ENCODE results near the gene EMID1.
"Not testable (repeated sequence)": the region's sequence is repeated elsewhere in the genome, so short reads cannot be mapped to it uniquely, and the experiment has no call there.

EMID1 gene

DNA sequence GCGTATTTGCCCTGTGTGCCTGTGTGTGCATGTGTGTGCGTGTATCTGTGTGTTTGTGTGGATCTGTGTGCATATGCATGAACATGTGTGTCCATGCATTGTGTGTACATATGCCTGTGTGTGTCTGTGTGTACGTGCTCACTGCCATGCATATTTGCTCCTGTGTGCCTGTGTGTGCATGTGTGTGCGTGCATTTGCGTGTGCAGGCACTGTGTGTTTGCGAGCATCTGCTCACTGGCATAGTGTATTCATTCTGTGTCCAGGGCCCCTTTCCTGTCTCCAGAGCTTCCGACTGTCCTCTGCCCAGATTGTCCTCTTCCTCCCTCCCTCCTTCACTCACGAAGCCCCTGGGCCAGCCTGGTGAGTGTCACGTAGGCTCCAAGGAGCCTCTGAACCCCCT is 5.8 kb downstream of the EMID1 start:
- no peak for DNase-seq (ENCODE audit: low spot score)

DNA sequence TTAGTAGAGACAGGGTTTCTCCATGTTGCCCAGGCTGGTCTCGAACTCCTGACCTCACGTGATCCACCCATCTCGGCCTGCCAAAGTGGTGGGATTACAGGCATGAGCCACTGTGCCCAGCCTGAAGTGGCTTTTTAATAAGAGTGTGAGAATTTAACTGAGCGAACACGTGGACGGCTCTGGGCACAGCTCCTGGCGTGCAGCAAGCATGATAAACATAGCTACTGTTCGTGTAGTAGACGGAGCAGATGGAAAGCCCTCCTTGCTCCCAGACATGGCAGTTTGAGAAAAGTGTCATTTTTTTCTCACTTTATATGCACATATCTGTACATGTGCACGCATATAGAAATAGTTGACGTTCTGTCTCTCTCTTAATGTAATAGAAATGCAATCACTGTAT is 7.0 kb downstream of the EMID1 start:
- no peak for DNase-seq (ENCODE audit: low spot score)

DNA sequence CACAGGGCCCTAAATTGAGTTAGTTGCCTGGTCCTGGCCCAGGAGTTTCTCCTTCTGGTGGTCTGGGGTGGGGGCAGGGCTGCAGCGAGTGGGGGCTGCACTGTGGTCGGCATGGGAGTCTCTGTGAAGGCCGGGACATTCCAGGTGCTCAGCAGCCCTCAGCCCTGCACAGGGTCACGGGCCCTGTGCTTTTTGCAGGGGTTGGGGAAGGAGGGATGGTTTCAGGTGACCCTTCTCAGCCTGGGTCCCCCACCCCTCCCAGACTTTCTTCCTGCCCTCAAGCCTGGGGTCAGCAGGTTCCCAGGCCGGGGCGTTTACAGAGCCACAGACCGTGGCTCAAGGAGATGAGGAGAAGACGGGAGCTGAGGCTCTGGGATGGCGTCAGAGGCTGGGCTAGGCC is 7.8 kb downstream of the EMID1 start:
- no peak for DNase-seq (ENCODE audit: low spot score)

DNA sequence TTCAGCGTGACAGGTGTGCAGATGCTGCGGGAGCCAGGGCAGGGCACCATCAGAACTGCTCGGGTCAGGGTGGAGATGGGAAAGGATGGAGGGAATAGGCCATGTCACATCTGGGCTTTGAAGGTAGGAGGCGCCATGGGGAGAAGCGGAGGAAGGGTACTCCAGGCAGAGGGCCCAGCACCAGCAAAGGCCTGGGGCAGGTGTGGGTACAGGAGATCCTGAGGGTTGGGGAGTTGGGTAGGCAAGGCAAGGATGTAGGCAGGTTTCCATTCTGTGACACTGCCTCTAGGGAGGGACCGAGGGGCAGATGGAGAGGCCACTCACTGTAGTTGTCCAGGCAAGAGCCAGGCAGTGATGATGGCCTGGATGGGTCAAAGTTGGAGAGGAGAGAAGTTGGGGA is 8.5 kb downstream of the EMID1 start:
- no peak for DNase-seq (ENCODE audit: low spot score)

DNA sequence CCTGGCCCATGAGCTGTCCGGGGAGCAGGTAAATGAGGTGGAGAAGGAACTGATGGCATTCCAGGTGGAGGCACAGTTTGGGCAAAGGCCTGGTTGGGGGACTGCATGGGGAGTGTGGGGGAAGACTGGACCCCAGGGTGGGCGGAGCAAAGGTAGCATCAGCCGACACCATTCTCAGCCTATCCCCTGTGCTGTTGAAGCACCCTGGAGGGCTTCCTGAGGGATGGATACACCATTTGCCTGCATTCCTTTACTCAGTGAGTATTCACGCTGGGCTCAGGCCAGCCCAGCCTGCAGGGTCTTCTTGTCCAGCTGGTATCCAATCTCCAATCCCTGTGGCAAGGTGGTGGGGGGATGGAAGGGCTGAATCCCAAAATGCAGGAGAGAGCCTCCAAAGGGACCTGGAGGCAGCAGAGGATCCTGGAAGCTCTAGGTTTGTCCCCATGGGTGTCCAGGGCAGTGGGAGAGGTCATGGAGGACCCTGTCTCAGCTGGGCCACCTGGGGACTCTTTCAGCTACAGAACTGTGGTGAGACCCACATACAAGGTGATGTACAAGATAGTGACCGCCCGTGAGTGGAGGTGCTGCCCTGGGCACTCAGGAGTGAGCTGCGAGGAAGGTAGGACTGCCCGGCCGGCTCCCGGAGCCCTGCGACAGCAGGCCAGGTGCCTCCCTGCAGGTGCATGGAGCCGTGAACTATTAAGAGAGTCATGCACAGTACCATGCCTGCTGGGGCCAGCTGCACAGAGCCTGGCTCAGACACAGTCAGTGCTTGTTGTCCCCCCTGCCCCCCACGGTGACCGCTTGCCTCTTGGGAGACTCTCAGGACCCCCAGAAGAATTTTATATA is 9.5 kb downstream of the EMID1 start:
- DNase-seq (ENCODE audit: low spot score), result no peak

DNA sequence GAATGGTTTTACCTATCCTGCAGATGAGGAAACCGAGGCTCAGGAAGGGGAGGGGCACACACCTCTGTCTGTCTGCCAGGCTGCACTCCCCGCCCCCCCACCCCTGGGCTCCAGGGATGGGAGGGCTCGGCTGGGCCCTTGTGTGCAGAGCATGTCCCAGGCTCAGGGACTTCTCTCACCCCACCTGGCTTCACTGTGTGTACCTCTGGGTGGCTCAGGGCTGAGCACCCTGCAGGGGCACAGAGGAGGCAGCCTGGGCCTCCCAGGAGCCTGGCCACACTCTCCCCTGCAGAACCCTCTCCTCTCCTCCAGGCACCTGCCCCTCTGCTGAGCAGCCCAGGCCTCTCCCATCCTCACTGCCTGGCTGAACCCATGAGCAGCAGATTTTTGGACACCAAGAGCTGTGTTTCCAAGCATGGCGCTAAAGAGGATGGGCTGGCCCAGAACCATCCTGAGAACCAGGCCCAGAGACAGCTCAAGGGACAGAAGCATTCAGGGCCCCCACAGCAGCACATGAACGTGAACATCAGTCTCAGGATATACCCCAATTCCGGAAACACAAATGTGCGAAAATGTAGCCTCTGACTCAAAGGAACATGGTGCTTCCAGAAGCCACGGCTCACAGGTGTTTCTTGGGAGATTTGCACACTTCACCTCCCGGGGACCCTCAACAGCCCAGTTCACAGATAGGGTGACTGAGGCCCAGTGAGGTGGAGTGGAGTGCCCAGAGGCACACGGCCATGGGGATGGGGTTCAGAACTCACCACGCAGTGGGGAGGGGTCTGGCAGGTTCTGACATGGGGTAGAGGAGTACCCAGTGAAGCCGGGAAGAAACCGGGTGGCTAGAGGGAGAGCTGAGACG is 10.5 kb downstream of the EMID1 start:
- DNase-seq (ENCODE audit: low spot score), result no peak

DNA sequence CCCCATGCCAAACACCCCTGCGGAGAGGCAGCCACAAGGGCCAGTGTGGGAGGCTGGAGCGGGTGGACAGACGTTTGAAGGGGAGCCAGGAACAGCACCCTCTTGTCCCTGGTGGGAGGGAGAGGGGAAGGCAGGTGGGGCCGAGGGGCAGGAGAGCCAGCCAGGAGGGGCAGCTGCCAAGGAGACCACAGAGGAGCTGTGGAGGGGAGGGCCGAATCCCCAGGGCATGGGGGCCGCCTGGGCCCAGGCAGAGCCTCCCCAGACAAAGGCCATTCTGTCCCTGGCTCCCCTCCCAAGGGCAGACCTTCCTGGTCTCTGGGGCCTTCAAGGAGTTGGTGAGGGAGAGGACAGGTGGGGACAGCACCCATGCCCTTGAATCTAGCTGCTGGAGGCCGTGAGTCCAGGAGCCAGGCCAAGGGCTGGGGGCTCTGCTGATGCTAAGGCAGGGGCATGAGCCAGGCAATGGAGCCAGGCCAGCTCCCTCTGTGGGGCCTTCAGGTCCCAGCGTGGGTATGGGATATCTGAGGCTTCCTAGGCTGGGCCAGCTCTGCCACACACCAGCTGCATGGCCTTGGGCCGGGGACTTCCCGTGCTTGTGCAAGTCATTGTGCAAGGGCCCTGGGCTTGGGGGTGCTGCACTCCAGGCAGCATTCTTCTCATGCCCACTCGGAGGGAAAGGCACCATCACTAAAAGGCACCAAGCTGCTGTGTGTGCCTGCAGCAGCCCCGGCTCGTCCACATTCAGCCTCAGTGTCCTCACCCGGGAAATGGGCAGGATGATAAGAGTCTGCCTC is 11.4 kb downstream of the EMID1 start:
- DNase-seq (ENCODE audit: low spot score), result no peak

DNA sequence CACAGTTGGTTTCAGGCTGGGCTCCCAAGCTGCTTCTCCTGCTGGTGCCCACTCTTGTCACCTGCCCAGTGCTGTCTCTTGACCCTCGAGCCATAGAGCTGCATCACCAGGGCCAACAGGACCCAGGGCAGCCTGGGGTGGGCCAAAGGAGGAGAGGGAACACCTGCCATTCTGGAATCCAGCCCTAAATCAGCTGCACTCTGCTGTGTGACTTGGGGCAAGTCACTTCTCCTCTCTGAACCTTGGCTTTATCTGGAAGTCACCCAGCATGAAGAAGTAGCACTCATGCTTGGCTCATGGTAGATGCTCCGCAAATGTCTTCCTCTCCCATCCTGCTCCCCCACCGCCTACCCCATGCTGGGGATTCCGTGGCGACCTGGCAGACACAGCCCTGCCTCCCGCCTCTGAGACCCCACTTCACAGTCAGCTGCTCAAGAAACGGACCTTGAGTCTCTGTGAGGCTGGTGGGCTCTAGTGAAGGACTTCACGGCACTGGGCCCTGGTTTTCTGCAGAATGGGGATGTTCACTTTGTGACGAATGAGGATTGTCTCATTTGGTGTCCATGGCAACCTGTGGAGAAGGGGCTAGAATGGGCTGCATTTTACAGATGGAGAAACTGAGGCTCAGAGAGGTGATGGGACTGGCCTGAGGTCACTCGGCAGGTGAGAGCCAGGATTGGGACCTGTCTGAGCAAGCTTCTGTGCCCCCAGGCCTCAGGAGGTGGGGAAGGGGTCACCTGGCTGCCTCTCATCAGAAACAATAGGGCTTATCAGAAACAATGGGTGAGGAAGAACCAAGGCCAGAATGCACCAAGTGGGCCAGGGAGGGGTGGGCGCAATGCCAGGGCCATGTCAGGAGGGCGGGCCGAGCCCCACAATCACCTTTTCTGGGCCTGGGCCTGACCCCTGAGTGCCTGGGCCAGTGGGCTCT is 12.4 kb downstream of the EMID1 start:
- DNase-seq (ENCODE audit: low spot score), result no peak

DNA sequence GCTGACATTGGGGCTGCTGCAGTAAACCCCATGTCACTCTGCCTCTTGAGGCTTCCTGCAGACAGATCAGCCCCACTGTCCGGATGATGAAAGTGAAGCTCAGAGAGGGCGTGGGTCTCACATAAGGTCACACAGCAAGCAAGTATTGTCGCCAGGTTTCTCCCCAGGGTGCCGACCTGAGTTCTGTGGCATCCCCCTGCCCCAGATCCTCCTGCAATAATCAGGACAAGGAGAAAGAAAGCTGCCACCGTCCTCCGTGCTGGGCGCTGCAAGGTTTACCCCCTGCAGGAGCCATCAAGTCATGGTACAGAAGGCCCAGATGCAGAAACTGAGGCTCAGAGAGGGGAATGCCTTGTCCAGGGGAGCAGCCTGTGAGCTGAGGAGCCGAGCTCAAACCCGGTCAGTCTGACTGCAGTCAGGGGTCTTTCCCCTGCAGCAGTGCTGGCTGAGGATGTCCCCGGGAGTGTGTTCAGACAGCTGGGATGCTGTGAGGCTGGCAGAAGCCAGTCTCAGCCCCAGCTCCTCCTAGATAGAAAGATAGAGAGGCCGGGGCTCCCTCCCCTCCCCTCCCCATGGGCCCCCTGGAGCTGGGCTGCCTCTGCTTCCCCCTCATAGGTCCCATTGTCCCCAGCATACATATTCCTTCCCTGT is 13.2 kb downstream of the EMID1 start:
- no peak for DNase-seq (ENCODE audit: low spot score)

DNA sequence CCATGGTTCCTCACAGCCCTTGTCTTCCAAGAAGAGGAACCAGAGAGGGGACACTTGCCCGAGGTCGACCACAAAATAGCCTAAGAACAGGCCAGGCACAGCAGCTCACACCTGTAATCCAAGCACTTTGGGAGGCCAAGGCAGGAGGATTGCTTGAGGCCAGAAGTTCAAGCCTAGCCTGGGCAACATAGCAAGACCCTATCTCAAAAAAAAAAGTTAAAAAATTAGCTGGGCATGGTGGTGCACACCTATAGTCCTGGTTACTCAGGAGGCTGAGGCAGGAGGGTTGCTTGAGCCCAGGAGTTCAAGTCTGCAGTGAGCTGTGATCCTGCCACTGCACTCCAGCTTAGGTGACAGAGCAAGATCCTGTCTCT is 13.7 kb downstream of the EMID1 start:
- not testable (repeated sequence) for DNase-seq (ENCODE audit: low spot score)

DNA sequence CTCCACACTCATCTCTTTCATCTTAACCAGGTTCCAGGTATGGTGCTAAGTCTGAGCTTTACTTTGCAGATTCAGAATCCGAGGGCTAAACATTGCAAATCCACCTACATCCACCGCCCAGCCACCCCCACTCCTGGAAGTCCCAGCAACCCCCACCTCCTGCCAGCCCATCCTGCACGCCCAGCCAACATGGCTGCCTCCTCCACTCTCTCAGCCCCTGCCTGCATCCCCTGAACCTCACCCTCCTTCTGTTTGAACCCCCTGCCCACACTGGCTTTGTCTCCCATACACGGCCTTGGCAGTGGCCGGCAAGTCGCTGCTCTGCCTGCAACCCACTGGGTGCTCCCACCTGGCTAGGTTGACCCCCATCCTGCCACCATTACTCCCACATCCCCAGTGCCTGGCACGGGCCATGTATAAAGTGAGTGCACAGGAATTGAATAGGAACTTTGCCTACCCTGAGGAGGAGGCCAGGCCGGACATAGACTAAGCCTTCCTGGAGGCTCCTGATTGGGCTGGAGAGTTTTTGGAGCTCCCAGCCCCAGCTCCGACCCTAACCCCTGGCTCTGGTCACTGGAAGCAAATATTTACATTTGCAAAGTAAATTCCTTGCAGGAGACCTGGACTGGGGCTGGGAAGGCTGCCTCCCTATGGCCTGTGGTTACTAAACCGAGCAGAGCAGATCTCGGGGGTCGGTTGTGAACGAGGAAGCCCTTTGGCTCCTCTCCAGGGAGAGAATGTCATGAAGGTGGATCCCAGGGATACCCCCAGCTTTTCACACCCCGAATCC is 14.4 kb downstream of the EMID1 start:
- DNase-seq (ENCODE audit: low spot score), result no peak

DNA sequence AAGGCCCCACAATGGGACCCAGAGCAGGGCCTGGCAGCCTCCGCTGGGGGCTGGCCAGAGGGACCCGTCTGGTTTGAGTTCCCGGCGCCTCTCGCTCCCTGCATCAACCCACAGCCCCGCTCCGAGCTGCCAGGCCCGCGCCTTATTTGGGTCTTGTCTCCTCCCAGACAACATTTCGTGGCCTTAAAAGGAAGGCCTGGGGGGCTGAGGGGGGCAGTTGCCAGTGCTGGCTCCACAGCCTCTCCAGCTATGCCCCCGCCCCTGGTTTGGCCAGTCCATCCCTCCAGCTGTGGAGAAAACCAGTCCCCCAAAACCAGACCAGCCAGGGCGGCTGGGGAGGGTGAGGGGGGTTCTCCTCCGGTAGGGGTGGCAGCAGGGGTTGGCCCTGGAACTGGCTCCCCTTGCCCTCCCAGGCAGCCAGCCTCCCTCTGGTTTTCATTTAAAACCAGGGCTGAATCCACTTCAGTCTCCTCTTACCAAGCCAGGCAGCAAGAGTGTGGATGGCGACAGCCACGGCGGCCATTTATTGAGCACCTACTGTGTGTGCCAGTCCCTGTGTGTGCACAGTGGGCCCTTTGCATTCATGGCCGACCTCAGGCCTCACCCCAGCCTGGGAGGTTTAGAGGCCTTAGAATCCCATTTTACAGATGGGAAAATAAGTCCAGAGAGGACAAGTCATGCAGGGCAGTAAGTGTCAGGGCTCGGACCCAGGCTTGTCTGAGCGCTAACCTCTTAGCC is 18.6 kb downstream of the EMID1 start:
- DNase-seq (ENCODE audit: low spot score), result no peak

DNA sequence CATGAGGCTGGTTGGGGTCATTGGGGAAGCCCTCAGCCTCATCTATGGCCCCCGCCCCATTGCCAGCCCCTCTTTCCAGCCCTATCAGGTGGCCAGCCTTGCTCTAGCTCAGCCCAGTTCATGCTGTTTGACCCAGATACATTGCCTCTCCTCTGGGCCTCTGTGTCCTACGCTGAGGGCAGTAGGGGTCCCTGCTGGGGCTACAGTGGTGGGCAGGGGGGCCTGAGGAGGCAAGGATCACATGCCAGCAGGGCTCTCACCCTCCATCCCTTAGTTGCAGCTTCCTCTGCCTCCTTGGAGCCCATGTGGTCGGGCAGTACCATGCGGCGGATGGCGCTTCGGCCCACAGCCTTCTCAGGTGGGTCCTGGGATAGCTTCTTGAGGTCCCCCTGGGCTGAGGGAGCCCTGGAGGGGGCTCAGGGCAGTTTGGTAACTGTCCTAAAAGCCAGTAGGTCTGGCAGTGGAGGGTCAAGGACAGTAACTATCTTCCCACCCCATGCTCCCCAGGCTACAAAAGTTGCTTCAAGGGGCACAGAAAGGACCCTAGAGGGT is 19.2 kb downstream of the EMID1 start:
- DNase-seq (ENCODE audit: low spot score), result no peak

DNA sequence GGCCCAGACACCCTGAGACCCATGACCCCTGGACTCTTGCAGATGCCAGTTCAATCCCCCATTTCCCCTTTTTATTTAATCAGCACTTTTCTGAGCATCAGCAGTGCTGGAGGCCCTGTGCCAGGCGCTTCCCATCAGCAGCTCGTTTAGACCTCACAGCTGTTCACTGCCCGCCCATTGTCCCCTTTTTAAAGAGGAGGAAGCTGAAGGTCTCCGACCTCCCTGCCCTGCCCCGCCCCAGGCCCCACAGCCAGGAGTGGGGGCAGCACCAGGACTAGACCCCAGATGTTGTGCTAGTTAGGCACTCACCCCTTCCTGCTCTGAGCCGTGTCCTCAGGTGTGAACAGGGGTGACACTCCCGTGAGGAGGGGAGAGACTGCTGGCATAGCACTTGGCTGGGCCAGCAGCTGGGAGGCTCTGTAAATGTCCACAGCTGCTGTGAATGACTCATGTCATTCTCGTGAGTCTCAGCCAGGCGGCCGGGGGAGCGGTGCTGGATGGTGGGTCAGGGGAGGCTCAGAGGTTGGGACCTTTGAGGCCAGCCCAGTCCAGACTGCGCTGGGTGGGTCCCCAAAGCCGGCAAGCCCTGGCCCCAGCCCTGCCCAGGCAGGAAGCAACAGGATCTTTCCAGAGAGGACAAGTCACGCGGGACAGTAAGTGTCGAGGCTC is 19.9 kb downstream of the EMID1 start:
- DNase-seq (ENCODE audit: low spot score), result no peak

DNA sequence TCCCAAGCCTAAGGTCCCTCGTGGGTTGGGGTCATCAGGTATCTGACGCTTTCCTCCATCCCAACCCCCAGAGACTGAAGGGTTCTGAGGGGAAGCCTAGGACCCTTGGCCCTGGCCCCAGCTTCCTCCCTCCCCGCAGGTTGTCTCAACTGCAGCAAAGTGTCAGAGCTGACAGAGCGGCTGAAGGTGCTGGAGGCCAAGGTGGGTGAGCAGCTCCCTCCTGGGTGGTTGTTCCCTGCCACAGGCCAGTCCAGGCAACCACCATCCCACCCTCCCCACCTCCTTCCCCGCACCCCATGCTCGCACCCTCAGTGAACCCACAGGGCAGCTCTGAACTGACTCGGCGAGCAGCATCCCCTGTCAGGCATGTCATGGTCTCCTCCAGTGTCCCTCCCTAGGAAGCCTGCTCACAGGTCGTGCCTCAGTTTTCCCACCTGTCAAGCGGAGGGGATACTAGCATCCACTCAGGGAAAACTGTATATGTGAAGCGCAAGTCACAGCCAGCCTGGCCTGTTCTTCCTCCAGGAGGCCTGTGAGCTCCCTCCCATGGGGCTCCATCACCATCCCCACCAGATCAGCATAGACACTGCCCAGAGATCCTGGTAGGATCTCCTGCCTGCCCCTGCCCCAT is 20.8 kb downstream of the EMID1 start:
- no peak for DNase-seq (ENCODE audit: low spot score)

DNA sequence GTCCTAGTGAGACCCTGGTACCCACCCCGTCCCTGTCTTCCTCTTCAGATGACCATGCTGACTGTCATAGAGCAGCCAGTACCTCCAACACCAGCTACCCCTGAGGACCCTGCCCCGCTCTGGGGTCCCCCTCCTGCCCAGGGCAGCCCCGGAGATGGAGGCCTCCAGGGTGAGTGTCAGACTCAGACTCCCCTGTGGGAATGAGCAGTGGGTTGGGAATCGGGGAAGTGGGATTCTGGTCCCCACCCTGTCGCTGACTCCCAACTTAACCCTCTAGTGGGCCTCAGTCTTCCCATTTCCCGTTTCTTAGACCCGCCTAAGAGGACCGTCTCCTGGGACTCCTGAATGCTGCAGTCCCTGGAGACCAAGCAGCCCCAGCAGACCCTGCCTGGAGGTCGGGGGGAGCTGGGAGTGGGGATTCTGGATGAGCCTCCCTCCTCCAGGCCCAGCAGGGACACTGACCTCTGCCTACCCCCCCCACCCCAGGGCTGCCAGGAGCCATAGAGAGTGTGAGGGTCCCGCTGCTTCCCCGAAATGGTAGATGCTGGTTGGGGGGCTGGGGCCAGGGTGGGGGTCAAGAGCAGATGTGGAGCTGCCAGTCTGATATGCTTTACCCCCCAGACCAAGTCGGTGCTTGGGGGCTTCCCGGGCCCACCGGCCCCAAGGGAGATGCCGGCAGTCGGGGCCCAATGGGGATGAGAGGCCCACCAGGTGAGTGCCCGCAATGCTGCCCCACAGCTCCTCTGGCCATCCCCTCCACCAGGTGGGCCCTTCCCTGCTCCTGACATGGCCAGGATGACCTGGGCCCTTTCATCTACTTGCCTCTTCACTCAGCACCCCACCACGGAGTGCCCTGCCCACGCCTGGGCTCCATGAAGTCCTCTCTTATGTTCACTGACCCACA is 25.5 kb downstream of the EMID1 start:
- DNase-seq (ENCODE audit: low spot score), result no peak
